Mucosa of descending colon (tissue), 3 donors: ENCODE results near the gene NEXMIF. TPM values are rescaled to one million over a fixed set of nuclear protein-coding genes. Genes with fewer than 3 reads are reported as not detected.
"Not testable (repeated sequence)": the region's sequence is repeated elsewhere in the genome, so short reads cannot be mapped to it uniquely, and the experiment has no call there.

Experiments used
- ATAC-seq: fragments of 200-7000 bp; cut with Tn5 transposase; one replicate; pipeline ENCODE4 v1.9.1; 2020; ENCODE audit warnings: mild to moderate bottlenecking, moderate library complexity
- DNase-seq, 3 donors: peaks; one replicate each; pipeline ENCODE4 v3.0.0-alpha.2; 2020
- H3K36me3 ChIP-seq: fragments of 200-600 bp; one replicate; pipeline ENCODE4 v1.8.0; 2021; ENCODE audit warnings: low read depth, mild to moderate bottlenecking
- H3K4me1 ChIP-seq: fragments of 200-600 bp; one replicate; pipeline ENCODE4 v1.8.0; 2021; ENCODE audit warnings: low read depth, mild to moderate bottlenecking
- H3K4me3 ChIP-seq: fragments of 200-600 bp; one replicate; pipeline ENCODE4 v1.8.0; 2021; ENCODE audit warnings: mild to moderate bottlenecking
- H3K9me3 ChIP-seq: fragments of 200-600 bp; one replicate; pipeline ENCODE4 v1.8.0; 2021; ENCODE audit warnings: mild to moderate bottlenecking
- CTCF ChIP-seq: fragments of 200-600 bp; IDR thresholded peaks from one replicate; pipeline ENCODE4 v1.8.0; 2022; ENCODE audit warnings: antibody characterized with exemption, mild to moderate bottlenecking
- intact Hi-C, 2 donors: fragments of 100-400 bp; cut with DNase I in 1 of 2; cut with micrococcal nuclease in 1 of 2; formaldehyde crosslinking; loops; one replicate each; pipeline versions ENCODE4 v1.11.0 to v1.11.1; 2022; cut with DNase I, micrococcal nuclease
- total RNA-seq, 3 donors: library from RNA; stranded (reverse); fragmentation: NEBNext Ultra II Directional in 2 of 3; extraction: Animal tissue kit (Norgen Biotek cat#: 25700) in 2 of 3; gene quantifications; one replicate each; pipeline versions ENCODE4 v1.2.1 to v1.2.4, GENCODE V29; 2021 to 2023
- donor health status: DM: no; HTN: no; CAD: no; lungs with moderate emphysema.
- donor health status: DM: no; HTN: no; CAD: no.
- donor health status: DM: no; HTN: yes; CAD: no.

NEXMIF gene
- total RNA-seq, 3 donors from 2014 or later = 1.0 to 6.8 (median 1.7) TPM

GRCh38 chrX:74835566-74835965 lies 89.7 kb downstream of the NEXMIF start:
- no peak overlapping the region for H3K4me3 ChIP-seq
- no peaks in the 10 kb centered on the region for H3K9me3 ChIP-seq
- DNase-seq = peak in 1 of 3 donors; percentile 4
- H3K4me1 ChIP-seq = no peaks in the 10 kb centered on the region
- intact Hi-C loops = no loop called here
- no peak for TF ChIP-seq CTCF
- peak; percentile 10 for ATAC-seq
- no peaks in the 10 kb centered on the region for H3K36me3 ChIP-seq

- ATAC-seq, H3K4me1 ChIP-seq, DNase-seq, H3K4me3 ChIP-seq, intact Hi-C loops, H3K36me3 ChIP-seq, H3K9me3 ChIP-seq: not testable (repeated sequence)
Measured at GRCh38 chrX:74819797-74820196, 105.5 kb downstream of the NEXMIF start.

- Histone ChIP-seq H3K4me1 (no peaks in the 10 kb centered on the region), H3K9me3 (no peaks in the 10 kb centered on the region), H3K4me3 (no peak overlapping the region), H3K36me3 (no peaks in the 10 kb centered on the region)
- intact Hi-C loops = no loop called here
- ATAC-seq = no peak
- DNase-seq = no peak
- no peak for TF ChIP-seq CTCF
Measured at GRCh38 chrX:74814681-74815080, 110.6 kb downstream of the NEXMIF start.

GRCh38 chrX:74804574-74804973 lies 120.7 kb downstream of the NEXMIF start:
- DNase-seq (peak in 2 of 3 donors; percentile 1 to 29), ATAC-seq (peak; percentile 53)
- Histone ChIP-seq H3K9me3 (no peaks in the 10 kb centered on the region), H3K36me3 (no peaks in the 10 kb centered on the region), H3K4me3 (no peak overlapping the region), H3K4me1 (no peaks in the 10 kb centered on the region)
- TF ChIP-seq CTCF = no peak
- intact Hi-C loops = no loop called here

- no peak for DNase-seq
- intact Hi-C loops = no loop called here
- H3K4me1 ChIP-seq = no peaks in the 10 kb centered on the region
- no peak for TF ChIP-seq CTCF
- H3K9me3 ChIP-seq = no peaks in the 10 kb centered on the region
- no peak overlapping the region for H3K4me3 ChIP-seq
- no peaks in the 10 kb centered on the region for H3K36me3 ChIP-seq
- no peak for ATAC-seq
Measured at GRCh38 chrX:74800062-74800461, 125.2 kb downstream of the NEXMIF start.

- TF ChIP-seq CTCF = no peak
- H3K36me3 ChIP-seq = no peaks in the 10 kb centered on the region
- no peak overlapping the region for H3K4me3 ChIP-seq
- H3K4me1 ChIP-seq = no peaks in the 10 kb centered on the region
- intact Hi-C loops = no loop called here
- no peak for DNase-seq
- peak; percentile 58 for ATAC-seq
- no peaks in the 10 kb centered on the region for H3K9me3 ChIP-seq
Measured at GRCh38 chrX:74797338-74797887, 127.8 kb downstream of the NEXMIF start.
